Peyer's patch (tissue), 4 donors: ENCODE results near the gene GGTA1. TPM values are rescaled to one million over a fixed set of nuclear protein-coding genes. Genes with fewer than 3 reads are reported as not detected.

Experiments
- DNase-seq, 3 donors: peaks; one replicate each; pipeline ENCODE4 v3.0.0-alpha.2; 2017 to 2019
- H3K27ac ChIP-seq, 4 donors: fragments of 200-600 bp; sonication (generic); one replicate each; pipeline ENCODE4 v1.5.1; 2016 to 2019
- H3K27me3 ChIP-seq, 2 donors: fragments of 200-600 bp; sonication (generic); one replicate each; pipeline ENCODE4 v1.5.1; 2019
- H3K36me3 ChIP-seq, 3 donors: fragments of 200-600 bp; sonication (generic); one replicate each; pipeline ENCODE4 v1.5.1; 2016 to 2019
- H3K4me1 ChIP-seq, 4 donors: fragments of 200-600 bp; sonication (generic); one replicate each; pipeline ENCODE4 v1.5.1; 2016 to 2019
- H3K4me3 ChIP-seq, 4 donors: fragments of 200-600 bp; sonication (generic); 1 replicate in 3 of 4; 2 replicates in 1 of 4; pipeline ENCODE4 v1.5.1; 2016 to 2019; ENCODE audit warnings: mild to moderate bottlenecking in 1 of 4
- H3K9me3 ChIP-seq, 4 donors: fragments of 200-600 bp; sonication (generic); one replicate each; pipeline ENCODE4 v1.5.1; 2016 to 2019; ENCODE audit warnings: mild to moderate bottlenecking in 1 of 4
- POLR2A ChIP-seq, 2 donors: fragments of 450-650 bp; IDR thresholded peaks; one replicate each; pipeline ENCODE4 v1.5.1; 2017; ENCODE audit warnings: antibody characterized with exemption in 2 of 2, mild to moderate bottlenecking in 2 of 2, moderate library complexity in 2 of 2
- total RNA-seq, 4 donors: library from RNA; depleted of rRNA; stranded (reverse); fragments of >200 nt; gene quantifications; one replicate each; pipeline ENCODE4 v1.1.0, GENCODE V29; 2016
- TF ChIP-seq, protein P1 (sequence below), 6 experiments: fragments of 450-650 bp in 4 of 6; fragments of 200-600 bp in 2 of 6; sonication (generic) in 1 of 6; IDR thresholded peaks; one replicate each; pipeline ENCODE4 v1.5.1; 2017 to 2019; ENCODE audit warnings: antibody characterized with exemption in 6 of 6, mild to moderate bottlenecking in 3 of 6, moderate library complexity in 1 of 6

GGTA1 gene
- total RNA-seq, 4 donors from 2014 or later, result 0.88 to 12.4 (median 2.6) TPM

DNA sequence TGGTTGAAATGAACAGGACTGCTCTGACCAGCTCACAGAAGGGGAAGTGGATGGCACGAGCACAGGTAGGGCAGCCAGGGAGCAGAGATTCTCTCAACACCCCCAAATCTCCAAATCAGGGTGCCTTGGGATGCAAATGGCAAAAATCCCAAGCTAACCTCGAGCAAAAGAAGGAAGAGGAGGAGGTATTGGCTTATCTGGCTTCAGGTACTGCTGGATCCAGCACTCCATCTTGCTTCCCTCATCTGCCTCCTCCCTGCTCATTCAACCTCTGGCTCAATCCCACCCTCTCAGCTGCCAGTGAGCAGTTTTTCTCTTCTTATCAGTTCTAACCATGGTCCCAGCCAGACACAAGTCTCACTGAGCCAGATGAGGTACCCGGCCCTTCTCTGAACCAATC is 41.6 kb upstream of the GGTA1 start:
- Histone ChIP-seq H3K27me3 (no peaks in the 10 kb centered on the region), H3K27ac (no peak overlapping the region), H3K36me3 (no peaks in the 10 kb centered on the region), H3K4me1 (peaks cover 0 to 8% (median 0%) of the 10 kb centered on the region in 4 donors), H3K4me3 (no peak overlapping the region), H3K9me3 (no peaks in the 10 kb centered on the region)
- TF ChIP-seq, protein P1, sequence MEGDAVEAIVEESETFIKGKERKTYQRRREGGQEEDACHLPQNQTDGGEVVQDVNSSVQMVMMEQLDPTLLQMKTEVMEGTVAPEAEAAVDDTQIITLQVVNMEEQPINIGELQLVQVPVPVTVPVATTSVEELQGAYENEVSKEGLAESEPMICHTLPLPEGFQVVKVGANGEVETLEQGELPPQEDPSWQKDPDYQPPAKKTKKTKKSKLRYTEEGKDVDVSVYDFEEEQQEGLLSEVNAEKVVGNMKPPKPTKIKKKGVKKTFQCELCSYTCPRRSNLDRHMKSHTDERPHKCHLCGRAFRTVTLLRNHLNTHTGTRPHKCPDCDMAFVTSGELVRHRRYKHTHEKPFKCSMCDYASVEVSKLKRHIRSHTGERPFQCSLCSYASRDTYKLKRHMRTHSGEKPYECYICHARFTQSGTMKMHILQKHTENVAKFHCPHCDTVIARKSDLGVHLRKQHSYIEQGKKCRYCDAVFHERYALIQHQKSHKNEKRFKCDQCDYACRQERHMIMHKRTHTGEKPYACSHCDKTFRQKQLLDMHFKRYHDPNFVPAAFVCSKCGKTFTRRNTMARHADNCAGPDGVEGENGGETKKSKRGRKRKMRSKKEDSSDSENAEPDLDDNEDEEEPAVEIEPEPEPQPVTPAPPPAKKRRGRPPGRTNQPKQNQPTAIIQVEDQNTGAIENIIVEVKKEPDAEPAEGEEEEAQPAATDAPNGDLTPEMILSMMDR (IDR thresholded peaks at IDR 0.05), result no peak
- TF ChIP-seq POLR2A (IDR thresholded peaks at IDR 0.05), result no peak
- DNase-seq, result no peak

GRCh38 chr9:121538221-121538620 is 38.6 kb upstream of the GGTA1 start:
- no peaks in the 10 kb centered on the region for H3K9me3 ChIP-seq
- no peak for DNase-seq
- no peak overlapping the region for H3K27ac ChIP-seq
- H3K4me1 ChIP-seq, result no peaks in the 10 kb centered on the region
- TF ChIP-seq, protein P1 (IDR thresholded peaks at IDR 0.05), result no peak
- no peak for TF ChIP-seq POLR2A (IDR thresholded peaks at IDR 0.05)
- H3K36me3 ChIP-seq, result no peaks in the 10 kb centered on the region
- no peak overlapping the region for H3K4me3 ChIP-seq
- no peaks in the 10 kb centered on the region for H3K27me3 ChIP-seq

DNA sequence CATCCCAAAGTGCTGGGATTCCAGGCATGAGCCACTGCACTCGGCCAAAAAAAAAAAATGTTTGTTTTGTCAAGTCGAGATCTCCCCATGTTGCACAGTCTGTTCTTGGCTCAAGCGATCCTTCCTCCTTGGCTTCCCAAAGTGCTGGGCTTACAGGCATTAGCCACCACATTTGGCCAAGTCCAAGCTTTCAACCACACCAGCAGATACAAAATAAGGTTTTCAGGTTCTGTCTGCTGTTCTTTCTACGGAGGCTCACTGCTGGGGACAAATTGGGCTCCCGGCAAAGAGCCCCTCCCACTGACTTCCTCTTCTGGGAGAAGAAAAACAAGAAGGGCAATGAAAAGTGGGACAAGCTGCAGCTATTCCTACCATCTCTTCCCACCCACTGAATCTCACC is 37.6 kb upstream of the GGTA1 start:
- peak overlapping the region in 1 of 4 donors; percentile 19 for H3K27ac ChIP-seq
- no peak for DNase-seq
- H3K27me3 ChIP-seq, result no peaks in the 10 kb centered on the region
- H3K4me1 ChIP-seq, result no peaks in the 10 kb centered on the region
- H3K4me3 ChIP-seq, result no peak overlapping the region
- no peaks in the 10 kb centered on the region for H3K9me3 ChIP-seq
- no peak for TF ChIP-seq POLR2A (IDR thresholded peaks at IDR 0.05)
- TF ChIP-seq, protein P1 (IDR thresholded peaks at IDR 0.05), result no peak
- H3K36me3 ChIP-seq, result no peaks in the 10 kb centered on the region

- no peaks in the 10 kb centered on the region for H3K27me3 ChIP-seq
- H3K4me3 ChIP-seq, result no peak overlapping the region
- no peak overlapping the region for H3K27ac ChIP-seq
- no peaks in the 10 kb centered on the region for H3K9me3 ChIP-seq
- no peak for TF ChIP-seq POLR2A (IDR thresholded peaks at IDR 0.05)
- TF ChIP-seq, protein P1 (IDR thresholded peaks at IDR 0.05), result no peak
- no peaks in the 10 kb centered on the region for H3K36me3 ChIP-seq
- DNase-seq, result no peak
- H3K4me1 ChIP-seq, result no peaks in the 10 kb centered on the region
These were observed 33.2 kb upstream of the GGTA1 start for GRCh38 chr9:121532881-121533280.

GRCh38 chr9:121529237-121529987 is 29.8 kb upstream of the GGTA1 start:
- H3K27me3 ChIP-seq, result no peaks in the 10 kb centered on the region
- no peaks in the 10 kb centered on the region for H3K9me3 ChIP-seq
- DNase-seq, result peak; percentile 49 to 79 (median 56)
- TF ChIP-seq POLR2A (IDR thresholded peaks at IDR 0.05), result no peak
- H3K4me1 ChIP-seq, result no peaks in the 10 kb centered on the region
- no peak overlapping the region for H3K27ac ChIP-seq
- no peak overlapping the region for H3K4me3 ChIP-seq
- no peaks in the 10 kb centered on the region for H3K36me3 ChIP-seq

- Histone ChIP-seq H3K9me3 (no peaks in the 10 kb centered on the region), H3K4me3 (no peak overlapping the region), H3K36me3 (no peaks in the 10 kb centered on the region), H3K27me3 (no peaks in the 10 kb centered on the region), H3K27ac (no peak overlapping the region), H3K4me1 (no peaks in the 10 kb centered on the region)
- TF ChIP-seq, protein P1 (IDR thresholded peaks at IDR 0.05), result no peak
- TF ChIP-seq POLR2A (IDR thresholded peaks at IDR 0.05), result no peak
- DNase-seq, result no peak
These were observed 29.0 kb upstream of the GGTA1 start for GRCh38 chr9:121528642-121529041.
